WTC11 (cell line): Measurements from ENCODE around the gene CDH2. TPM values are rescaled to one million over a fixed set of nuclear protein-coding genes. Genes with fewer than 3 reads are reported as not detected.

Source experiments
- ATAC-seq: fragments of 200-7000 bp; cut with Tn5 transposase; 2 replicates; pipeline ENCODE4 v1.10.0; 2021; ENCODE audit warnings: mild to moderate bottlenecking, moderate library complexity
- CTCF ChIA-PET: fragments of 300-600 bp; sonication (Branson Sonifier 250); formaldehyde crosslinking; loops from one replicate; lab custom pipeline; 2021; ENCODE audit warnings: antibody characterized with exemption; lab: Charles Lee
- POLR2A ChIA-PET: fragments of 350-600 bp; sonication (Branson Sonifier 250); formaldehyde crosslinking; loops from one replicate; lab custom pipeline; 2021; ENCODE audit warnings: antibody characterized with exemption; lab: Charles Lee
- DNase-seq: peaks from one replicate; pipeline ENCODE4 v3.0.0; 2021; ENCODE audit warnings: low spot score
- H3K27ac Mint-ChIP-seq: 2 replicates; pipeline ENCODE4 v1.8.0; 2021; ENCODE audit warnings: mixed read lengths
- H3K27me3 Mint-ChIP-seq: 2 replicates; pipeline ENCODE4 v1.8.0; 2021; ENCODE audit warnings: low read depth, mild to moderate bottlenecking, moderate library complexity, mixed read lengths
- H3K36me3 Mint-ChIP-seq: 2 replicates; pipeline ENCODE4 v1.8.0; 2021; ENCODE audit warnings: mixed read lengths
- H3K4me1 Mint-ChIP-seq: 2 replicates; pipeline ENCODE4 v1.8.0; 2022; ENCODE audit warnings: mixed read lengths
- H3K4me3 Mint-ChIP-seq: 2 replicates; pipeline ENCODE4 v1.8.0; 2021; ENCODE audit warnings: mild to moderate bottlenecking, moderate library complexity, mixed read lengths
- H3K9me3 Mint-ChIP-seq: 2 replicates; pipeline ENCODE4 v1.8.0; 2021; ENCODE audit warnings: mixed read lengths
- ATF2 ChIP-seq: sonication (generic); formaldehyde crosslinking; IDR thresholded peaks from 2 replicates; pipeline ENCODE4 v1.8.1; 2022; ENCODE audit warnings: low read depth, missing genetic modification reagents, borderline replicate concordance
- ATF3 ChIP-seq: sonication (generic); formaldehyde crosslinking; conservative IDR thresholded peaks from 2 replicates; pipeline ENCODE4 v1.8.1; 2022; ENCODE audit warnings: mild to moderate bottlenecking, missing genetic modification reagents
- E2F1 ChIP-seq: sonication (generic); formaldehyde crosslinking; IDR thresholded peaks from 2 replicates; pipeline ENCODE4 v1.8.0; 2022; ENCODE audit warnings: mild to moderate bottlenecking, missing genetic modification reagents
- E2F4 ChIP-seq: sonication (generic); formaldehyde crosslinking; IDR thresholded peaks from 2 replicates; pipeline ENCODE4 v1.8.1; 2022; ENCODE audit warnings: low read depth, mild to moderate bottlenecking, moderate library complexity, missing genetic modification reagents, borderline replicate concordance
- FOXK1 ChIP-seq: sonication (generic); formaldehyde crosslinking; IDR thresholded peaks from 2 replicates; pipeline ENCODE4 v1.8.0; 2022; ENCODE audit warnings: mild to moderate bottlenecking, moderate library complexity, missing genetic modification reagents
- NFATC4 ChIP-seq: fragments of 250-450 bp; sonication (Bioruptor Pico); IDR thresholded peaks from 2 replicates; pipeline ENCODE4 v1.9.0; 2021; ENCODE audit warnings: mild to moderate bottlenecking
- NFE2L1 ChIP-seq: sonication (generic); formaldehyde crosslinking; IDR thresholded peaks from 2 replicates; pipeline ENCODE4 v1.8.1; 2023; ENCODE audit warnings: missing genetic modification reagents
- NR2C2 ChIP-seq: sonication (generic); formaldehyde crosslinking; IDR thresholded peaks from 2 replicates; pipeline ENCODE4 v1.8.0; 2022; ENCODE audit warnings: mild to moderate bottlenecking, missing genetic modification reagents
- PRDM15 ChIP-seq: sonication (generic); formaldehyde crosslinking; IDR thresholded peaks from 2 replicates; pipeline ENCODE4 v1.8.0; 2022; ENCODE audit warnings: missing genetic modification reagents
- PREB ChIP-seq: sonication (generic); formaldehyde crosslinking; IDR thresholded peaks from 2 replicates; pipeline ENCODE4 v1.8.1; 2022; ENCODE audit warnings: mild to moderate bottlenecking, missing genetic modification reagents, moderate library complexity, borderline replicate concordance
- USF2 ChIP-seq: sonication (generic); formaldehyde crosslinking; IDR thresholded peaks from 2 replicates; pipeline ENCODE4 v1.8.1; 2023; ENCODE audit warnings: mild to moderate bottlenecking, missing genetic modification reagents, moderate library complexity
- ZNF121 ChIP-seq: sonication (generic); formaldehyde crosslinking; IDR thresholded peaks from 2 replicates; pipeline ENCODE4 v1.8.0; 2023; ENCODE audit warnings: missing genetic modification reagents
- ZNF425 ChIP-seq: fragments of 250-450 bp; sonication (Bioruptor Pico); conservative IDR thresholded peaks from 2 replicates; pipeline ENCODE4 v1.9.0; 2021; ENCODE audit warnings: mild to moderate bottlenecking
- ZNF512 ChIP-seq: sonication (generic); formaldehyde crosslinking; IDR thresholded peaks from 2 replicates; pipeline ENCODE4 v1.8.1; 2022; ENCODE audit warnings: missing genetic modification reagents, borderline replicate concordance
- total RNA-seq: library from RNA; stranded (reverse); gene quantifications from 3 replicates; pipeline ENCODE4 v1.2.3, GENCODE V29; 2021

The CDH2 gene
- total RNA-seq, 1 experiment from 2014 or later: 17.3 TPM

- H3K4me1 Mint-ChIP-seq: no peaks in the 10 kb centered on the region
- H3K4me3 Mint-ChIP-seq: no peak overlapping the region
- no peak for ATAC-seq
- no peaks in the 10 kb centered on the region for H3K36me3 Mint-ChIP-seq
- no peak overlapping the region for H3K27ac Mint-ChIP-seq
- ChIA-PET CTCF (interaction anchor here (0.5 kb wide), 1 partner anchor 75 kb away, joined by 3 read pairs; no protein-coding TSS in a partner anchor), POLR2A (no interaction called here)
- TF ChIP-seq ATF3 (CRISPR knock-in tag) (no peak), ZNF512 (no peak), E2F4 (CRISPR knock-in tag) (no peak), NFE2L1 (no peak), PRDM15 (CRISPR knock-in tag) (no peak), ZNF121 (CRISPR knock-in tag) (no peak), NR2C2 (CRISPR knock-in tag) (no peak), PREB (CRISPR knock-in tag) (no peak), FOXK1 (CRISPR knock-in tag) (no peak), ATF2 (CRISPR knock-in tag) (no peak), ZNF425 (CRISPR knock-in tag) (no peak), USF2 (CRISPR knock-in tag) (no peak), NFATC4 (CRISPR knock-in tag) (no peak), E2F1 (no peak)
- TF ChIP-seq, all 79 proteins: peak for 0
- H3K9me3 Mint-ChIP-seq: no peaks in the 10 kb centered on the region
- H3K27me3 Mint-ChIP-seq: no peaks in the 10 kb centered on the region
- no peak for DNase-seq
Measured at GRCh38 chr18:28208712-28209265, 31.9 kb upstream of the CDH2 start.
